GM12801 (cell line): ENCODE measurements around the gene VIPR1.

Experiments
- CTCF ChIP-seq: IDR thresholded peaks from one replicate; pipeline ENCODE4 v1.5.1; 2011; ENCODE audit warnings: control low read depth; ENCODE audit not compliant: insufficient read length; ENCODE audit errors: extremely low read depth

The VIPR1 gene

DNA sequence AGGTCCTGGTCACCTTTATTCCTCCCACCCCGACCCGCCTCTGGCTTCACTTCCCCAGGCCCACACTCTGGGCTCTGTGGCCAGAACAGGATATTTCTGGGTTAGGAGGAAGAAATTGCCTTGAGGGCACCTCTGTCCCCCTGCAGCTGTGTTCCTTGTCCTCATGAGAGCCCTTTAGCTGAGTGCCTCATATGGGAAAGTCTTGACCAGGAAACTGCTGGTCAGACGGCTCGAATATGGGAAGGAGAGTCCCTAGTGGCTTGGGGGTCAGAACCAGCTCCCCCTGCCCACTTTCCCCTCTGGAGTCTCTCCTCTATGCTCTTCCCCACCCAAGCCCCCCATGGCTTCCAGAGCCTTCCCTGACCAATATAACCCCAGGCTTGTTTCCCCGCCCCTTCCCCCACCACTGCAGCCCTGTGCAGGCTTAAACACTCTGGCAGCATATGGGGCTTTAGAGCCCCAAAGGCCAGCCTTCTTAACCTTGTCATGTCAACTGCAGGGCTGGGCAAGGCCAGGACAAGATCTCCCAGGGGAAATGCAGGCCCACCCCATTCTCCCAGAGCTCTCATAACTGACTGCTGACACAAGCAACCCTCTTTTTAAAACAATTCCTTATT is 42.9 kb downstream of the VIPR1 start:
- no peak for TF ChIP-seq CTCF

DNA sequence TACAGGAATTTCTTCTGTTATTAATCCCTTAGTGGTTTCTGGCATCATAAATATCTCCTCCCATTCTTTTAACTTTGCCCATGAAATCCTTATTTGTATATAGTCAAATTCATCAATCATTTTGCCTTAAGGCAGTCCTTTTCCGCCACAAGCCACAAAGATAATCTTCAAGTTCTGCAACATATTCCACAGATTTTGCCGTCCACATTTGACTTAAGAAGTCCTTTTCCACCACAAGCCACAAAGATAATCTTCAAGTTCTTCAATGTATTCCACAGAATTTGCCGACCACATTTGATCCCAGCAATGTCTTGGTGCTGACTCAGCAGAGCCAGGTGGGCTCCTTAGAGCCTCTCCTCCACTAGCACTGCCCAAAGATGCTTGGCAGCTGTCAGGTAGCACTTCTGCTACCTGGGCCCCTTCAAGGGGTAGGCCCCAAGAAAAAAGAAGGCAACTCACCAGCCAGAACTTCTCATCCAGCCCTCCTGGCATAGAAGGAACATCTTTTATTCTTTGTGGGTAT is 44.3 kb downstream of the VIPR1 start:
- no peak for TF ChIP-seq CTCF

- peak; percentile 26 for TF ChIP-seq CTCF
Measured at GRCh38 chr3:42547401-42547945, 45.0 kb downstream of the VIPR1 start.

DNA sequence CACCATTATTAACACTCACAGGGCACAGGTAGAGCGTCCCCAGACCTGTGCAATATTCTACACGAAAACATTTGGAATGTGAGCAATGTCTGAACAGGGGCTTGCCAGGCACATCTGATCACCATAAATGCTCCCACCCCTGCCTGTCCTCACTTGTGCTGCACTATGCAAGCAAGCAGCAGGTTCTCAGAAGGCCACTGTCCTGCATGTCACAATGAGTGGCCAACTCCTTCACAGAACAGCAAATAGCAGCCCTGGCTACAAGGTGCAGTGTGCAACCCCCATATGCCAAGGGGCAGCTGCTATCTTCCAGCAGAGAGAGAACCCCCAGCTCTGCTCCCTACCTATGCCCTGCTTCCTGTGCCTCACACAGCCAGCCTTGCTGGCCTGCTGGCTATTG is 46.7 kb downstream of the VIPR1 start:
- TF ChIP-seq CTCF = no peak

DNA sequence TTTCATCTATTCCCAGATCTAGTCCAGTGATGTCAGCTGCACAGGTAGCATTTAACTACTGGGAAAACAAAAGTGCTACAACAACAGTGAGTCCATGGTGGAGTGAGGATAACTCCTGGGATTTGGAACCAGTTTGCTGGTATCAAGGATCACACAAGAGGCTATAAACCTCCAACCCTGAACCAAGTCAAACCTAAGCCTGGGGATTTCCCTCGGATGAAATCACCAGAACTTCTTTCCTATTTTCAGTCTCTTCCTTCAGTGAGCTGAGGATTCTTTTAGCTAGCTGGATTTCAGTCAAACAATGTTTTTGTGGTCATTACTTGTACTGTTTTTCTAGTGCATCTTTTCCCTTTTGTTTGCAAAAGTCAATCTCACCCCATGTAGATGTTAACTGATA is 47.8 kb downstream of the VIPR1 start:
- TF ChIP-seq CTCF = no peak

DNA sequence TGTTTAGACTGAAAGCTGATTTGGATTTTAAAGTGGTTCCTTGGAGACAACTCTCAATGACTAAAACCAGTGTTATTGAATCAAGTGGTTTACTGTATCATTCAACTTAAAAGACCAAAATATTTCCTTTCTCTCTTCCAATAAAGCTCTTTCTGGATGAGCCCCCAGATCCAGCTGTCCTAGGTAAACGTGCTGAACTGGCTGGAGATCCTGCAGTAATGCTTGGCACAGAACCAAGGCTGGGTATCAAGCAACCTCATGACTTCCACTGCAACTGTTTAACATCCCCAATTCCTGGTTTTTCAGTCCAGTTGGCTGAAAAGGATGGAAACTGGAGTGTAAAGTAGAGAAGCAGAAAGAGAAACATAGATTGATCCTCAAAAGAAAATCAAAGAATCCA is 50.4 kb downstream of the VIPR1 start:
- TF ChIP-seq CTCF = no peak

DNA sequence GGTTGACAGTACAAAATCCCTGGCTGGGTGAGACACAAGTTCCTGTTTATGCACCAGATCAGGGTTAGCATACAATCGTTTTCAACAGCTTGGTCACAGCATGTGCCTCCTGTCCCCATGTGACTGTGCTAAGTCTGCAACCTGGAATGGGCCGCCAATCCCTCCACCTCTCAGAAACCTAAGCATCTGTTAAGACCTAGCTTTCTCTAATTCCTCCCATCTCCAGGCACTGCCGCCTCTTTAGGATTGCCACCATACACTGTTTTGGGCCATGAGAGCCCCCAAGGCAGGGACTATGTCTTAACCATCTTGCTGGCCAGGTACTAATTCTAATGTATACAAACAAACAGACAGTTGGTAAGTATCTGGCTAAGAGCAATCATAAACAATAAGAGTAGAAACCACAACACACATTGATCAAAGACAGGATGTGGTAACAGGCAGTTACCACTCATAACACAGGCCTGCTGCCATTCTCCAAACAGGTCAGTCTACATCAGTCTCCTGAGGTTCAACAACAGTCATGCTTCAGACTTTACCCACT is 53.7 kb downstream of the VIPR1 start:
- no peak for TF ChIP-seq CTCF
